HepG2 (cell line): ENCODE data around the gene PIGO. TPM values are rescaled to one million over a fixed set of nuclear protein-coding genes. Genes with fewer than 3 reads are reported as not detected.

Source experiments
- CCDC6 ChIP-seq: sonication (generic); formaldehyde crosslinking; IDR thresholded peaks from 2 replicates; pipeline ENCODE4 v1.8.1; 2022; ENCODE audit warnings: mild to moderate bottlenecking, missing genetic modification reagents, moderate library complexity
- CREBL2 ChIP-seq: sonication (generic); formaldehyde crosslinking; IDR thresholded peaks from 2 replicates; pipeline ENCODE4 v1.8.1; 2023; ENCODE audit warnings: missing genetic modification reagents, mild to moderate bottlenecking, borderline replicate concordance
- IRF1 ChIP-seq: sonication (generic); formaldehyde crosslinking; IDR thresholded peaks from 2 replicates; pipeline ENCODE4 v1.4.0; 2020; ENCODE audit warnings: low read depth, mild to moderate bottlenecking, missing genetic modification reagents
- KLF15 ChIP-seq: sonication (generic); formaldehyde crosslinking; IDR thresholded peaks from 2 replicates; pipeline ENCODE4 v1.8.1; 2023; ENCODE audit warnings: borderline replicate concordance, mild to moderate bottlenecking, inconsistent platforms, missing genetic modification reagents, mixed read lengths
- MAZ ChIP-seq, 2 experiments: sonication (generic) in 1 of 2; formaldehyde crosslinking in 1 of 2; IDR thresholded peaks; 2 replicates each; pipeline versions ENCODE4 v1.5.0 to v1.6.1; 2012 to 2020; ENCODE audit warnings: low read depth in 2 of 2, mild to moderate bottlenecking in 2 of 2, borderline replicate concordance in 1 of 2, improper control_type of control experiment in 1 of 2, low read length in 1 of 2, missing genetic modification reagents in 1 of 2, moderate library complexity in 1 of 2
- MLXIP ChIP-seq: sonication (generic); formaldehyde crosslinking; IDR thresholded peaks from 2 replicates; pipeline ENCODE4 v1.9.0; 2021; ENCODE audit warnings: missing genetic modification reagents, borderline replicate concordance
- NCOR1 ChIP-seq: fragments of 200-600 bp; sonication (generic); IDR thresholded peaks from 2 replicates; pipeline ENCODE4 v1.7.0; 2017; ENCODE audit warnings: antibody characterized with exemption, low read length, borderline replicate concordance
- PCBP1 ChIP-seq: fragments of 200-400 bp; formaldehyde crosslinking; IDR thresholded peaks from 2 replicates; pipeline ENCODE4 v1.6.1; 2017; ENCODE audit warnings: mild to moderate bottlenecking, low read depth, low read length, borderline replicate concordance
- SOX5 ChIP-seq: IDR thresholded peaks from 2 replicates; pipeline ENCODE4 v1.6.1; 2016; ENCODE audit warnings: borderline replicate concordance
- TCF12 ChIP-seq, 2 experiments: fragments of 450-650 bp in 1 of 2; sonication (generic) in 1 of 2; formaldehyde crosslinking in 1 of 2; IDR thresholded peaks; 2 replicates each; pipeline versions ENCODE4 v1.6.1 to v1.8.0; 2017 to 2022; ENCODE audit warnings: antibody characterized with exemption in 1 of 2, mild to moderate bottlenecking in 1 of 2, missing genetic modification reagents in 1 of 2, moderate library complexity in 1 of 2
- ZBED4 ChIP-seq: sonication (generic); formaldehyde crosslinking; IDR thresholded peaks from 2 replicates; pipeline ENCODE4 v1.4.0; 2020; ENCODE audit warnings: missing genetic modification reagents, borderline replicate concordance
- ZBTB43 ChIP-seq: sonication (generic); formaldehyde crosslinking; conservative IDR thresholded peaks from 2 replicates; pipeline ENCODE4 v1.4.0; 2020; ENCODE audit warnings: missing genetic modification reagents
- ZFAT ChIP-seq: sonication (generic); formaldehyde crosslinking; conservative IDR thresholded peaks from 2 replicates; pipeline ENCODE4 v1.8.1; 2023; ENCODE audit warnings: missing genetic modification reagents, inconsistent platforms
- ZNF569 ChIP-seq: sonication (generic); formaldehyde crosslinking; IDR thresholded peaks from 2 replicates; pipeline ENCODE4 v1.5.0; 2020; ENCODE audit warnings: mild to moderate bottlenecking, missing genetic modification reagents, moderate library complexity, borderline replicate concordance
- ZNF891 ChIP-seq: sonication (generic); formaldehyde crosslinking; IDR thresholded peaks from 2 replicates; pipeline ENCODE4 v1.5.0; 2020; ENCODE audit warnings: mild to moderate bottlenecking, missing genetic modification reagents
- polyA plus RNA-seq, 8 experiments: library from polyadenylated mRNA; depleted of rRNA in 3 of 8; stranded (reverse) in 7 of 8; unstranded in 1 of 8; fragments of >200 nt; fragmentation: Illumina TruSeq in 4 of 8; extraction: Trizol in 4 of 8; gene quantifications; 2 replicates each; pipeline versions ENCODE4 v1.2.1 to v1.2.3, GENCODE V29; 2011 to 2016; ENCODE audit warnings: low read depth in 4 of 8, missing spikeins in 1 of 8, mixed read lengths in 1 of 8; ENCODE audit not compliant: insufficient read depth in 1 of 8
- total RNA-seq, 5 experiments: library from RNA; depleted of rRNA; stranded (reverse); fragments of >200 nt; fragmentation: Illumina TruSeq; extraction: Trizol; gene quantifications; 2 replicates each; pipeline ENCODE4 v1.2.3, GENCODE V29; 2016; ENCODE audit warnings: low read depth in 1 of 5

PIGO gene
- total and polyA plus RNA-seq, 2 of the 13 experiments (the other 11 are each of a cell fraction or from before 2014, with no cell fraction given) = 20.5 to 26.2 TPM

GRCh38 chr9:35102769-35103659 is 6.6 kb upstream of the PIGO start, which contains the start of gene STOML2 (continued):
- TF ChIP-seq MAZ (IDR thresholded peaks at IDR 0.05; ENCODE audit: borderline replicate concordance, low read depth, low read length) (peak; percentile 65; the same call in 1 of the 2 replicates), MAZ (CRISPR knock-in tag; IDR thresholded peaks at IDR 0.05; ENCODE audit: low read depth) (peak; percentile 83), PCBP1 (no peak), KLF15 (CRISPR knock-in tag) (no peak; the same call in 1 of the 2 replicates), ZNF569 (no peak), TCF12 (IDR thresholded peaks at IDR 0.05) (no peak), TCF12 (CRISPR knock-in tag; IDR thresholded peaks at IDR 0.05) (no peak), IRF1 (no peak), ZFAT (CRISPR knock-in tag) (no peak), ZNF891 (CRISPR knock-in tag) (no peak), ZBED4 (CRISPR knock-in tag) (no peak; the same call in 1 of the 2 replicates), MLXIP (CRISPR knock-in tag) (no peak), CREBL2 (CRISPR knock-in tag) (no peak), ZBTB43 (CRISPR knock-in tag) (0 out of 2 replicates have a peak, but pooled peaks have one; percentile 44), CCDC6 (CRISPR knock-in tag) (peak; percentile 36; the same call in 1 of the 2 replicates), SOX5 (CRISPR knock-in tag) (peak; percentile 71; the same call in 1 of the 2 replicates), NCOR1 (no peak)
